T-helper 2 cell (primary cell): ENCODE data around the gene TRAF1.

Source experiments
- DNase-seq, 5 experiments: peaks; one replicate each; pipeline versions ENCODE4 v3.0.0 to v3.0.0-alpha.2; 2012 to 2022

TRAF1 gene

DNA sequence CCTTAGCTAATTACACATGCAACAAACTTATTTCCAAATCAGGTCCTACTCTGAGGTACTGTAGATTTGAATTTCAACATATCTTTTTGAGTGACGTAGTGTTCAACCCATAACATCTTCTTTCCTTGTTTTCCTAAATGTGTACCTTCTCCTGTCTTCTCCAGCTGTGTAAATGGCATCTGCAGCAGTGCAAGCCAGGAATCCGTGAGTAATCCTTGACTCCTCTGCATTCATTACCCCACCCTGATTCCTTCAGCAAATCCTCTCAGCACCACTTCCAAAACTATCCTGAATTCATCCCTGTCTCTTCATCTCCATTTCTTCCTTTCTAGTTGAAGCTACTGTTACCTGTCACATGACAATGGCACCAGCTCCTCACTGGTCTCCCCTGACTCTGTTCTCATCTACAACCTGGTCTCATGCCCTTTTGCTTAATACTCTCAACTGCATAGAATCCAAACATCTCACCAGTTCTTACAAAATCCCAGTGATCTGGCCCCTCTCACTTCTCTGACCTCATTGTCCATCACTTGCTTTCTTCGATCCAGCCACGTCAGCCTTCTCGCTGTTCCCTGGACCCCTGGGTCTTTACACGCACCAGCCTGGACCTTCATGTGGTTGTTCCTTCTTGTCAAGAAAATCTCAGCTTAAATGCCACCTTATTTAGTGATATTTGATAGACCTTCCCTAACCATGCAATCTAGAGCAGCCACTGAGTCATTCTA lies 14.6 kb upstream of the TRAF1 start:
- DNase-seq, result no peak

DNA sequence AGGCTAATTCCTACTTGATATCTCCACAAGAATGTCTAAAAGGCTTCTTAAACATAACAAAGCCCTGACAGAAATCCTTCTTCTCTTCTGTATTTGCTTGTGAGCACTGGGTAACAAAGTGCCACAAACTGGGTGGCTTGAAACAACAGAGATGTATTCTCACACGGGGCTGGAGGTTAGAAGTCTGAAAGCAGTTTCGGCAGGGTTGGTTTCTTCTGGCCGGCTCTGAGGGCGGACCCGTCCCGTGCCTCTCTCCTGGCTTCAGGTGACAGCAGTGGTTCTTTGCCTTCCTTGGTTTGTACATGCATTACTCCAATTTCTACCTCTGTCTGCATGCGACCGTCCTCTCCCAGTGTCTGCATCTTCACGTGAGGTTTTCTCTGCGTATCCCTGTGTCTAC lies 14.0 kb upstream of the TRAF1 start:
- DNase-seq, result no peak

DNA sequence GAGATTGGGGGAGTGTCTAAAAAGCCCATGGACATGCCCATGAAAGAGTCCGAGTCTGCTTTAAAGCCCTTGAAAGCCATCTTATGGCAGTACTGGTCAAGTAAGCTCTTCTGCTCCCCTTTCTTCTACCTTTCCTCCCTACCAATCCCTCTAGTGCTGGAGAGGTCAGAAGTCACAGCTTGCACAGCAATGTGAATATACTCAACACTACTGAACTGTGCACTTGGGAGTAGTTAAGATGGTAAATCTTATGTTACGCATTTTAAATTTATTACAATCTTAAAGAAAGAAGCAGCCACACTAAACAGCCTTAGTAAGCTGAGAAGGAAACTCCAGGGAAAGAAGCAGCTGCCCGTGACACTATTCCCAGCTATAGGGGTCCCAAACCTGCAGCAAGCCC lies 12.3 kb upstream of the TRAF1 start:
- no peak for DNase-seq

DNA sequence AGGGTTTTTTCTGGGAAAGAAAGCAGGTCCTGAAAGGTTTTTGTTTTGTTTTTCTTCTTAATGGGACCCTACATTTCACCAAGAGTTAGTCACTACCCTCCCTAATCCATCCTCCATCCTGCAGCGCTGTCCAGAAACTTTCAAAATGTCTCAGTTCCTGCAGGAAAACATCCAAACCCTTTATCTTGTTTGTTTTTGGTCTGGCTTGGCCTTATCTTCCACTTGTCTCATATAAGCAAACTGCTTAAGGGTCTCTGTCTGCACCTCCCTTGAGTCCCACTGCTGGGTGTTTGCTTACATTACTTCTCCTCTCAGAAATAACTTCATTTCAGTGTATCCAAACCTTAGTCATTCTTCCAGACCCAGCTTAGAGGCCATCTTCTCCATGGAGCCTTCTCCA lies 11.0 kb upstream of the TRAF1 start:
- no peak for DNase-seq

DNA sequence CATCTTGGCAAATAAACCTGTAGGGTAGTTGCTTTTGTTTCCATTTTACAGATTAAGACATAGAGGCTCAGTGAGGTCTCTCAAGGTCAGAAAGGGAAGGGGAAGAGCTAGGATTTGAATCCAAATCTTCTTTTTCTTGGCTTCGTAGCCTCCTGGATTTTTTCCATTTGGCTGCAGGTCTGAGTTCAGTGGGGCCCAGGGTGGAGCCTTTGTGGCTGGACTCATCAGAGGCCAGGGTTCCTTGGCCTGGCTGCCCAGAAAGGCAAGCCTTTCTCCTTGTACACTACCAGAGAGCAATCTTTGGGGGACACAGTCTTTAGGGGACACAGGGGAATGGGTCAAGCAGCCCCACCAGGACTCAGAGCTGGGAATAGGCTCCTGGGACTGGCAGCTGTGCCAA lies 10.5 kb upstream of the TRAF1 start:
- no peak for DNase-seq

DNA sequence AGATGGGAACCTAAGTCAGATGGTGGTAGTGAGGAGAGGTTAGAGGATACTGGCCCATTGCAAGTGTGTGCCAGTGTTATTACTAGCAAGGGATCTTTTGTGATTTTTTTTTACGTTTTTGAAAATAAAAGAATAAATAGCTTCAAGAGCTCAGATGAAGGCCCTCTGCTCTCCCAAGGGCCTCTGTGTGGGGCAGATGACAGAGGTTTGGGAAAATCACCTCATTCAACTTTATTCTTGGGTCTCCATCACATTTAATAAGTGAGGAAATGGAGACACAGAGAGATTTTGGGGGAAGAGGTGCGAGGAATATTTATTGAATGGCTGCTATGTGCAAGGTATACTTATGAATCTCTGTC lies 10.1 kb upstream of the TRAF1 start:
- DNase-seq, result no peak

DNA sequence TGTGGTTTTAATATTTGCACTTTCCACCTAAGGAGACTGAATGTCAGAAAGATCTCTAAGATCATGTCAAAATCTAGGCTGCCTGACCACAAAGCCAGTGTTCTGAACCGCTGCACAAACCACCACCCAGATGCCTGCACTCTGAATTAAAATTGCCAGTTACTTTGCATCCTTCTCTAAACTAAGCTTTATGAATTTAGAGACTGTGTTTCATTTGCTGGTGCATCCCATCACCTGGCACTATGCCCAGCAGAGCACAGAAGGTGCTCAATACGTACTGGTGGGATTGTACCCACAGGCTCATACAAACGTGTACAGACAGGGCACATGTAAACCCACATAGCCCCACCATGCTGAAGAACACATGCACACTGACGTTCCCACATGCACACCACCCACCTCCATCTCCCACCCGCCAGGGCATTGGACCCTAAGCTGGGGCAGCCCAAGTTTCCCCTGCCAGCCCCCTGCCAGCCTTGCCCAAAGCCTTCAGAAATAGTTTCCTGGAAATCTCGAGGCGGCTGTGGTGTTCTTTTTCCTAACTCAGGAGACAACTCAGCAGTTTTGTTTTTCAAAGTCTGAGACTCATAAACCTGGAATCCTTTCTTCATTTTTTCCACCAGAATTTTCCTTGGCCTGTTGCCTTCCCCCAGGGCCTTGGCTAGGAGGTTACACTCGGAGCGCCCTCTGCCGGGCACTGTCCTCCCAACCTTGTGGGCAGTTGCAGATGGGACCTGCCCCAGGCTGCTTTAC lies 9.6 kb upstream of the TRAF1 start:
- DNase-seq, result peak; percentile 69 to 86 (median 81)

DNA sequence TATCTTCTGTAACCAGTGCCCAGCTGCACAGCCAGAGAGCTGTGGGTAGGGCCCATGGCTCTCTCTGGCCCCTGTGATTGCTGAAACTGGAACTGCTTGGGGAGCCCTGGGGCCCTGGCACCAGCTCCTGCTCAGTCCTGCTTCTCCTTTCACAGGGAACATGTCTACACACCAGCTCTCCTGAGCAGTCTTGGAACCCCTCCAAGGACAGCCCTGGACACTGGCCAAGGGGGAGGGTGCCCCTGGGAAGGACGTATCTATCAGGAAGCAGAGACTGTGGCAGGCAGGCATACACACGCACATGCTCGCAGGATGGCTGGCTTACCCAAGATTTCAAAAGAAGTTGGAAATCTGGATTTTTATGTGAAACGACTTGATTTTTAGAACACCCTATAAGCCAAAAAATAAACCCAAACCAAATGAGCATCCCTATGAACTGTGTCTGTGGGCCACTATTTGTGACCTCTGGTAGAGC lies 8.8 kb upstream of the TRAF1 start:
- no peak for DNase-seq

DNA sequence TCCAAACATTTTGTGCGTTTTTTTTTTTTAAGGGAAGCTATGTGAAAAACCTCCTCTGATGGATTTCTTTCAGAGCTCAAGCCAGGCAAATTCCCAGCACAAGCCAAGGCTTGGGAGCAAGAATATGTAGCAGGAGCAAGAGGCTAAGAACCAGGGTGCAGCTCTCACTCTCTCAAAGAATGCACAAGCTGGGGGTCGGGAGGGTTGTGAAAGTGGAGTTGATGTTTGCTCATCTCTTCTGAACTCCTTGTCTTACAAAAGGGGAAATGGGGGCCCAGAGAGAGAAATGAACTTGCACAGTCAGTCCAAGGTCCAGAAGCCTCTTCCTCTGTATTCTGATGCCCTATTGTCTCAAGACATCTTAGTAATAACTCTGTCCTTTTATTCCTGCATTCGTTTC lies 7.7 kb upstream of the TRAF1 start:
- no peak for DNase-seq

DNA sequence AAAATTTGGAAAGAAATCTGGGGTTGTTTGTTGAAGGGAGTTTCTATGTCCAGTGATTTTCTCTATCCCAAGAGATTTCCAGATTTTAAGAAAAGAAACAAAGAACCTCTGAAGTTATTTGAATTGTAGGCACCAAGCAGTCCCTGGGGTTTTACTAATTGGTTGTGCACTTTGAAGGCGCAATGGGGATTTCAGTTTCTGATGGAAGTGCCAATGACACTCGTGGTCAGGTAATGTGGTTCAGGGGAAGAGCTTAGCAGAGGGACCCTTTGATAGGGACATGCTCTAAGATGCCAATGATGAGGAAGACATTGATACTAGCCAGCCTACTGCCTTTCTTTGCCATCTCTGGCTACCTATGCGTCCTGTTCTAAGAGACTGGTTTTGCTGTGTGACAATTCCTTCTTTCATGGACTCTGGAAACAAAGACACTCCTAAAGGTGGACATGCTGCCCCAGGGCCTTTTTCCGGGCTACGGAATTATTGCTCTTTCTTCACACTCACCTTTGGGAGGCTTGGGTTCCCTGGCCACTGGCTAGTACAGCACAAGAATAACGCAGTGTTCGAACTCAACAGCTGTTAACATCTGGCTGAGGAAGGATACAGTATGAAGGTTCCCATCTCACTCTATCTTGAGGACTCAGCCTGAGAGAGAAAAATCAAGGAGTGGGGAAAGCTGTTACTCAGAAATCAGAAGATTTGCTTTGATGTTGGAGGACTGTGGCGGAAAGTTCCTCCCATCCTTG lies 6.9 kb upstream of the TRAF1 start:
- no peak for DNase-seq

DNA sequence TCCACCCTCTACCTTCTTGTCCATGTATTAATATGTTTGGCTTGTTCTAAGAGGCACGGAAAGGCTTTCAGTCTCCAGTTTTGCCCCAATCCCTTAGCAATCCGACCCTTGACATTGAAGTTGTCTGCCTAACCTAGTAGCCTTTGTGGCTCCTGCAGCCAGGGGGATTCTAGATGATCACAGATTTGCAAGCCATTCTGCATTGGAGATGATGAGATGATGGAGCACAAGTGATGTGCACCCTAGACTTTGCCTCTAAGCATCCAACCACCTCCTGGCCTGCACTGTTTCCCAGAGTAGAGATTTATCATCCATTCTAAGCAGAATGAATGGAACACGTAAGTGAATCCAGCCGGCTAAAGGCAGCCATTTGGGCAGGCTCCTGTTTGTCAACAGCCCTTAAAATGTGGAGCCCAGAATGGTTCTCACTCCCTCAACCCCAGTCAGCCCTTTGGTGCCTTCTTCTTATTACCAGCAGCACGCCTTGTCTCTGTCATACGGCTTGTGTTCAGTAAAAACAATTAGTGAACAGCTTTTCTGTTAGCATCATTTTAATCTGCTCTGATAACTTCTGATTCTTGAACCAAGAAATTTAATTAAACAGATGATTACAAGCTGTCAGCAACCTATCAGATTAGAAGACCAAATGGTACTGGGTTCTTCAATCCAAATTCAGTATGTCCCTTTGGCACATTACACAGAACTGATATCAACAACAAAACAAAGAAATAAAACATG lies 5.7 kb upstream of the TRAF1 start:
- DNase-seq, result no peak

DNA sequence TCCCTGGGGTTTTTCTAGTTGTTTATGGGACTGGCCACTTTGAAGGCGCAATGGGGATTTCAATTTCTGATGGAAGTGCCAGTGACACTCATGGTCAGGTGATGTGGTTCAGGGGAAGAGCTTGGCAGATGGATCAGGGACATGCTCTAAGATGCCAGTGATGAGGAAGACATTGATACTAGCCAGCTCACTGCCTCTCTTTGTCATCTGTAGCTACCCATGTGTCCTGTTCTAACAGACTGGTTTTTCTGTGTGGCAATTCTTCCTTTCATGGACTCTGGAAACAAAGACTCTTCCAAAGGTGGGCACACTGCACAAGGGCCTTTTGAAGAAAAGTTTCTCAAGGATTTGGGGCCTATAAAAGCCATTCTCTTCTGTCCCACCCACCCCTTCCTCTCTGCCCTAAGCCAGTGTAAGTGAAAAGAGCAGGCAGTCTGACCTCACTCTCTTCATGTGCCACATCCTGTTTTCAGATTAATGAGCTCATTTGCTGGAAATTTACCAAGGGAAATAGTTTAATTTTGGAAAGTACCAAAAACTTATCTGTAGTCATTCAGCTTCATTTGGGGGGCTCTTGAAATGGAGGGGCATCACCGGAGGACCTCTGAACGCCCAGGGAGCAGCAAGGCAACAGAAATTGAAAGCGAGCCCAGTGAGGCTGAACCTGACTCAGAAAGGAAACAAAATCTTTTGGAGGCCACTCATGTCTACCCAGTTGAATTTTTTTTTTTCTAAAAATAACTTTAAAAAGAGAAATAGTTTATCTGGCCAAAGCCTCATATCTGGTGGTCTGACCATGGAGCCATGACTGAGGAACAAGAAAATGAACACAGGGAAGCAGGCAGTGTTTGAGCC lies 4.9 kb upstream of the TRAF1 start:
- DNase-seq, result peak in 4 of 5 experiments; percentile 29 to 91 (median 60)

DNA sequence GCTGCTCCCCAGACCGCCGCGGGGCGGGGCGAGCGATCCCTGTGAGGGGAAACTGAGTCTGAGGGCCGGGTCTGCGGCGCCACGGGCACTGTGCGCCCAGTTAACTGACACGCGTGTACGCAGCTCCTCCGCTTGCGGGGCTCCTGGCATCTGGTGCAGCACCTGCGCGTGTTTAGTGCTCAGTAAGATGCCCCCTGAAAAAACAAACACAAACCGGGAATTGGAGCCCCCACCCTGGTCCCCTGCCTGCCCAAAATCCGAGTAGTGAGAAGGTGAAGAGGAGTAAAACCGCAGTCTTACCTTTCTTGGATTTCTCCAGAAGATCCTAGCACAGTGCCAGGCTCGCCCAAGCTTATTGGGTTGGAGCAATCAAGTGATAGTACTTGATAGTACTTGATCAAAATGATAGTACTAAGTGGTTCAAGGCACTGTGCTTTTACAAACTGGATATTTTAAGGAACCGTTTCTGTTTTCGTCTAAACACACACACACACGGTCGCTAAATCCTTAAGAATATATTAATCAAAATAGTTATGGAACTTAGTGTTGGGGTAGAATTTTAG lies 2.7 kb upstream of the TRAF1 start:
- DNase-seq, result no peak

DNA sequence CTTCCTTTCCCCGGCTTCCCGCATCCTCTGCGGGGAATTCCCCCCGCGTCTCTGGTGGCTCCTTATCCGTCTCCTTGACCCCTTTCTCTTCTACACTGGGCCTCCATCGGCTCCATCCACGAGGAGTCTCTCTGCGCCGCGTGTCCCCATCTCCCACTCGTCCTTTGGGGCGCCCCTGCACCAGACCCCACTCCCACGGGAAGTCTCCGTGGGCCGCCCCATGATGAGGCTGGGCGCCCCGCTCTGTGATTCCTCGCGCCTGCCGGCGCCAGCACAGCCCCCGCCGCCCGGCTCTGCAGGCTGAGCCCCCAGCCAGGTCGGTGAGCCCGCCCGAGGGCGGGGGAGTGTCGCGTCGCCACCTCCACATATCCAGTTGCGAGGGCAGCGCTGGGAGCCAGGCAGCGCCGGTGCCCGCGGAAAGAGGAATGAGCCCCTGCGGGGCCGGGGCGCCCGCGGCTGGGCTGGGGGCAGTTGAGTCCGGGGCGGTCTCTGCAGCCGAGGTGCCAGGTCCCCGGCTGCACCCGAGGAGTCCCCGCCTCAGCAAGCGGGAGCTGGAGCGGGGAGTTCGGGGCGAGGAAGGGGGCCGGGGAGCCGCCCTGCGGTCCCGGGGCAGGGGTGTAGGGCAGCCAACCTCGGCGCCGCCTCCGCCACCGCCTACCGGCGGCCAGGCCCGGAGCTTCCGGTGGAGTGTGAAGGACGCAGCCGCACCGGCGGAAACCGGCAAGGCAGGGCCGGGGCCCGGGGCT lies 2.1 kb upstream of the TRAF1 start:
- peak; percentile 50 to 88 (median 66) for DNase-seq

DNA sequence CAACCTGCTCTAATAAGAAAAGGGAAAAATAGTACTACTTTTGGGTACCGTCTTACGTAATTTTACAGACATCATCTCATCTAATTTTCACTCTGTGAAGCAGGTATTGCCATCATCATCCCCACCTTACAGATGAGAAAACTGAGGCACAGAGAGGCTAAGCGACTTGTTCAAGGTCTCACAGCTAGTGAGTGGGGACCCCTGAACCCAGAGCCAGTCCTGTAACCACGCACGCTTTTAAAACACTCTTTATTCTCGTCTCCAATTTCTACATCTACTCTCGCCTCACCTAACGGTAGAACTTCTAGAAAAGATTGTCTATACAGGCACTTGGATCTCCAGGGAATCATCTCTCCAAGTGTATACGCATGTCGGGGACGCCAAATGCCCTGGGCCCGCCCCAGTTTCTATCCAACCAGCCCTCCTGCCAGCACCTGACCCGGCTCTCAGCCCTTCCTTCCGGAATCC lies 1.5 kb upstream of the TRAF1 start:
- DNase-seq, result peak in 2 of 5 experiments; percentile 26 to 28

DNA sequence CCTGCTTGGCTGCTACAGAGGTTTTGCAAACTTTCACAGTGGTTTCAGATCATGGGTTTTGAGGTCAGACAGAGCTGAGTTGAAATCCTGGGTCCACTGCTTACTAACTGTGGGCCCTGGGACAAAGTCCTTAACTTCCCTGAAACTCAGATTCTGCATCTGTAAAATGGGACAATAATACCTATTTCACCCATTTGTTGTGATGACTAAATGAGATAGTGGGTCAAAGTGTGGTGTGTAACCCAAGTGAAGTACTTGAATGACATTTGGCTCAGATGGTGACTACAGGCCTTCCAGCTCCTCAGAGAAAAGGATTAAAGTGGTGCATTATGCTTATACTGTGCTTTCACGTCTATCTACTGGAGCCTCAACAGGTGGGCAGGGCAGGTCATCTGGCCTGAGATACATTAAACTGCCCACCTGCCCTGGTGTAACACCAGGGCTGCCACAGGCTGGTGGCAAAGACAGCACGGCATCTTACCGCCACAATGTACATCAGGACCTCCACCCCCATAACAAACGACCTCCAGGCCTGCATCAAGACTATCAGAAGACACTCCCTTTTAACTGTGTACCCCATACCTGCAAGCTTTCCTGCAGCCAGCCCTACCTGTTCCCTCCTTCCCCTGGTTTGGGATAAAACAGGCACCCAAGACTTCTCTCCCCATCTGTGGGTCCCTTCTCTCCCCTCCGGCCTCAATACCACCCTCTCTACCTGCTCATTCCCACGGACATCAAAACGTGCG lies 846 bp upstream of the TRAF1 start:
- DNase-seq, result peak in 1 of 5 experiments; percentile 82

DNA sequence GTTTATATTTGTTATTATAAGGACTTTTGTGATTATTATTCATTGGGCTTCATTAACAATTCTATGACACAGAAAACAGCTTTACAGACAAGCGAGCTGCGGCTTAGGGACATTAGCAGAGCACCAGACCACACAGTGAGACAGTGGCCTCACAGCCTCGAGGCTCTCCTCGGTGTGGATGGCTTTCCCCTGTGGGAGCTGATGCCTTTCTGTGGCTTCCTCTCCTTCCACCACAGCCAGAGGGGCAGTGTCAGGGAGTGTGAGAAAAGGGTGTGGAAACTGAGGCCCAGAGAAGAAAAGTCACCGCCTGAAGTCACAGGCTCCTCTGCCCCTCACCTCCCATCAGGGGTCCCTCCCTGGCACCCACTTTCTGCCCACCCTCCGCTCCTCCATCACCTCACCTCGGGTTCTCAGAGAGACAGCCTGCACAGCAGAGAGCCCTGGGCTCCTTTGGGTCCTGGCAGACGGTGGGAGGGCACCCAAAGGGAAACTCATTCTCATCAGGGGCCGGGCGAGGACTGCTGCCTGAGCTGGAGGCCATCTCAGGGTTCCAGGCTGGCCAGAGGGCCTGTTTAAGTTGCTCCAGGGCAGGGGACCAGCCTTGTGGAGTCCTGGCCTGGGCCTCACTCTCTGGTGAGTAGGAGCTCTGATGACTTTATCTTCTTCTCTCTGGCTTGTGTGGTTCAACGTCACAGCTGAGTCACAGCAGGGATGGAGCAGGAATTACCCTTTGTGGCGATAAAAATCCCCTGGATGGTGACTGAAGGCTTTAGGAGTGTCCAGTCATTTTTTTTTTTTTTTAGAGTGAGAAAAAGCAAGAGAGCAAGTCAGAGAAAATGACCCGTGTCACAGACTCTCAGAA lies 830 bp downstream of the TRAF1 start:
- peak; percentile 40 to 85 (median 65) for DNase-seq

DNA sequence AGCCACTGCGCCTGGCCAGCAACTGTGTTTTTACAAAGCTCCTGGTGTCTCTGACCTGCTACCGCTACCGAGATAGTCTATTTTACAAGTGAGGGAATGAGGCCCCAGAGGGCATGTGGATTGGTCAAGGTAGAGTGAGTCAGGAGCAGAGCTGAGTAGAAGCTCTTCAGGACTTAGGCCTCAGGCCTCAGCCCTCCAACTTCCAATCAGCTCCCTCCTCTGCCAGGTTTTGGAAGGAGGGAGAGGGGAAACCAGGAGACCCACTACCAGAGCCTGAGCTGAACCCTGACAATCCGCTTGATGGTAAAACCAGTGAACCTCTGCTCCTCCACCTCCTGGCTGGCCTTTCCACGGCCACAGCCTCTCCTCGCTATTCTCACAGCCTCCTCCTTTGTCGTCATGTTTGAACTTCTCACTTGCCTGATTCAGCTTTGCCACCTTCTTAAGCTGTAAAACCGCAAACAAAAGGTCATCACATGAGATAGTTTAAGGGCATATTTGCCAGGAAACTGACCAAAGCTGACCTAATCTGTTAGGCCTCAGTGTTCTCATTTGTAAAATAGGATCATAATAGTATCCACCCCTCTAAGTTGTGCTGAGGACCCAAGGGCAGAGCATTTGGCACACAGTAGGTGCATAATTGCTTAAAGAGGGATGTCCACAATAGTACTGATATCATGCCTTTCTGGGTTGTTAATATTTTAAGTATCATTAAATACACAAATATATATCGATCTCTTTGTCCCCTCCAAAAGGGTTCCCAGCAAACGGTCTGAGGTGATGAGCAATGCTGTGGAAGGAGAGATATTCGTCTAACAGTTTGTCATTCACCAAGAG lies 1.7 kb downstream of the TRAF1 start:
- DNase-seq, result peak in 1 of 5 experiments; percentile 62
